HEK293 (cell line): Measurements from ENCODE around the gene TRAK1.

Experiments
- CTCF ChIA-PET: fragments of 350-600 bp; formaldehyde crosslinking; extraction: SDS; loops from one replicate; lab custom pipeline; 2021; ENCODE audit warnings: antibody characterized with exemption; lab: Yijun Ruan, JAX
- POLR2A ChIA-PET: fragments of 300-600 bp; formaldehyde crosslinking; extraction: SDS; loops from one replicate; lab custom pipeline; 2020; ENCODE audit warnings: antibody characterized with exemption, inconsistent platforms; lab: Yijun Ruan, JAX
- H3K27ac ChIP-seq: fragments of 200-500 bp; sonication (Bioruptor generic); 2 replicates; pipeline ENCODE4 v1.5.1; 2014; ENCODE audit warnings: low read depth, low read length, control low read depth, inconsistent platforms; ENCODE audit errors: extremely low read depth
- H3K36me3 ChIP-seq, 2 experiments: fragments of 200-500 bp in 1 of 2; sonication (Bioruptor generic) in 1 of 2; 1 replicate in 1 of 2; 2 replicates in 1 of 2; pipeline ENCODE4 v1.5.1; 2014 to 2017; ENCODE audit warnings: inconsistent platforms in 2 of 2, low read length in 2 of 2; ENCODE audit not compliant: control insufficient read depth in 2 of 2, insufficient read depth in 1 of 2
- H3K4me1 ChIP-seq: fragments of 200-500 bp; sonication (Bioruptor generic); 2 replicates; pipeline ENCODE4 v1.5.1; 2014; ENCODE audit warnings: mild to moderate bottlenecking, low read length, inconsistent platforms; ENCODE audit not compliant: control insufficient read depth, insufficient read depth
- H3K4me3 ChIP-seq: 2 replicates; pipeline ENCODE4 v1.5.1; 2011; ENCODE audit warnings: low read depth, mild to moderate bottlenecking, control low read depth, low read length, moderate library complexity
- H3K9me3 ChIP-seq: fragments of 200-500 bp; sonication (Bioruptor generic); 2 replicates; pipeline ENCODE4 v1.5.1; 2014; ENCODE audit warnings: low read depth, low read length, inconsistent platforms; ENCODE audit not compliant: control insufficient read depth, insufficient read depth
- KLF10 ChIP-seq: fragments of 450-650 bp; IDR thresholded peaks from 2 replicates; pipeline ENCODE4 v1.5.1; 2018; ENCODE audit warnings: missing biosample characterization, mild to moderate bottlenecking, missing genetic modification characterization
- KLF9 ChIP-seq: fragments of 450-650 bp; formaldehyde crosslinking; IDR thresholded peaks from 2 replicates; pipeline ENCODE4 v1.5.1; 2016; ENCODE audit warnings: missing biosample characterization, missing genetic modification characterization, low read depth
- OSR2 ChIP-seq: fragments of 450-650 bp; formaldehyde crosslinking; IDR thresholded peaks from 2 replicates; pipeline ENCODE4 v1.5.1; 2016; ENCODE audit warnings: missing biosample characterization, missing genetic modification characterization
- SALL2 ChIP-seq: fragments of 450-650 bp; formaldehyde crosslinking; IDR thresholded peaks from 2 replicates; pipeline ENCODE4 v1.5.0; 2017; ENCODE audit warnings: missing biosample characterization, mild to moderate bottlenecking, missing genetic modification characterization, borderline replicate concordance
- ZBTB20 ChIP-seq: fragments of 450-650 bp; formaldehyde crosslinking; IDR thresholded peaks from 2 replicates; pipeline ENCODE4 v1.5.1; 2016; ENCODE audit warnings: missing biosample characterization, missing genetic modification characterization
- ZFP69B ChIP-seq: fragments of 450-650 bp; formaldehyde crosslinking; IDR thresholded peaks from 2 replicates; pipeline ENCODE4 v1.5.1; 2016; ENCODE audit warnings: missing biosample characterization, missing genetic modification characterization
- ZNF10 ChIP-seq: fragments of 450-650 bp; formaldehyde crosslinking; IDR thresholded peaks from 2 replicates; pipeline ENCODE4 v1.5.1; 2017; ENCODE audit warnings: missing biosample characterization, missing genetic modification characterization
- ZNF350 ChIP-seq: fragments of 450-650 bp; formaldehyde crosslinking; IDR thresholded peaks from 2 replicates; pipeline ENCODE4 v1.5.0; 2017; ENCODE audit warnings: missing biosample characterization, mild to moderate bottlenecking, missing genetic modification characterization
- ZNF366 ChIP-seq: fragments of 450-650 bp; formaldehyde crosslinking; conservative IDR thresholded peaks from 2 replicates; pipeline ENCODE4 v1.5.1; 2016; ENCODE audit warnings: missing biosample characterization, missing genetic modification characterization
- ZNF513 ChIP-seq: fragments of 450-650 bp; IDR thresholded peaks from 2 replicates; pipeline ENCODE4 v1.5.1; 2018; ENCODE audit warnings: missing biosample characterization, missing genetic modification characterization
- ZNF670 ChIP-seq: fragments of 450-650 bp; formaldehyde crosslinking; IDR thresholded peaks from 2 replicates; pipeline ENCODE4 v1.5.1; 2016; ENCODE audit warnings: missing biosample characterization, missing genetic modification characterization, low read depth
- ZNF692 ChIP-seq: fragments of 450-650 bp; formaldehyde crosslinking; IDR thresholded peaks from 2 replicates; pipeline ENCODE4 v1.5.1; 2016; ENCODE audit warnings: missing biosample characterization, missing genetic modification characterization
- ZSCAN16 ChIP-seq: fragments of 450-650 bp; formaldehyde crosslinking; IDR thresholded peaks from 2 replicates; pipeline ENCODE4 v1.5.1; 2016; ENCODE audit warnings: missing biosample characterization, missing genetic modification characterization
- TF ChIP-seq, protein P1 (sequence below): fragments of 450-650 bp; formaldehyde crosslinking; IDR thresholded peaks from 2 replicates; pipeline ENCODE4 v1.5.1; 2016; ENCODE audit warnings: missing biosample characterization, missing genetic modification characterization

Gene TRAK1

DNA sequence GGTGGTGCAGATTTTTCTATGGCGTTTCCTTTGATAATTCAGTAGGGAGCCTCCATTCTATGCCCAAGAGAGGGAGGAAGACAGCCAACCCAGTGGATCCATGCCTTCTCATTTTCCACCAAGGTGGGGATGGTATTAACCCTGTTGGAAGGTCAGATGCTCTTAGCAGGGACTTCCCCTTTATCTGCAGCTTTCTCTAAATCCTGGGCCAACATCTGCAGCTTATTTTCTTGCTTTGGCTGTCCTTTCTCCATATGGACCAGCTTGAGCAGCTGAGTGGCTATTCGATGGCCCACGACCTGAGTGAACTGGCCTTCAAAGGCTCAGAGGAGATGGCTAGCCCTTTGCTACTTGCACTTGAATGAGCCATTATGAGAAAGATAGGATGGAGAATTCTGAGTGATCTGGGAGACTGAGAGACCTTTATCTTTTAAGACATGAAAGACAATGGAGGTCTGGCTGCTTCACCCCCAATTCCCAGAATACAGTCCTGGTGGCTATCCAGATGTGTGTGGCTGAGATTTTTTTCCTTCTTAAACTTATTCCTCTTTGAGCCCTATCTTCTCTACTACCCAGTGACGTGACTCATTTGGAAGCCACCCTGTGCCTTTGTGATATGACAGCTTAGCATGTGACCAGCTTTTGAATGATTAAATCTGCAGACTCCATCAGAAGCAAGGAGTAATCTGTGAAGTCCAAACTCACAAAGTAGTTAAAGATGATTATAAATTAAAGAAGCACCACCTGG, 39.6 kb upstream of the TRAK1 start:
- CTCF ChIA-PET: interaction anchor here (0.8 kb wide), 1 partner anchor 15 kb away, joined by 3 read pairs; no protein-coding TSS in a partner anchor
- Histone ChIP-seq H3K4me3 (no peak overlapping the region), H3K4me1 (no peaks in the 10 kb centered on the region)

GRCh38 chr3:42052132-42052483, 39.0 kb upstream of the TRAK1 start:
- no peaks in the 10 kb centered on the region for H3K9me3 ChIP-seq
- POLR2A ChIA-PET: interaction anchor here (0.6 kb wide), 1 partner anchor 21 kb away, joined by 5 read pairs; no protein-coding TSS in a partner anchor
- TF ChIP-seq ZFP69B (tag by site-specific recombination) (no peak), ZBTB20 (tag by site-specific recombination) (peak; percentile 76)
- TF ChIP-seq, all 188 proteins: peak for 1
- CTCF ChIA-PET: no interaction called here
- Histone ChIP-seq H3K27ac (no peak overlapping the region), H3K4me3 (no peak overlapping the region), H3K4me1 (no peaks in the 10 kb centered on the region), H3K36me3 (no peaks in the 10 kb centered on the region)

More for the DNA sequence above, 39.6 kb upstream of the TRAK1 start:
- H3K9me3 ChIP-seq: no peaks in the 10 kb centered on the region
- no peak overlapping the region for H3K27ac ChIP-seq
- TF ChIP-seq KLF9 (tag by site-specific recombination): no peak
- TF ChIP-seq ZNF670 (tag by site-specific recombination): no peak
- no peak for TF ChIP-seq ZSCAN16 (tag by site-specific recombination)
- TF ChIP-seq SALL2: no peak
- no peak for TF ChIP-seq ZBTB20 (tag by site-specific recombination)
- TF ChIP-seq, protein P1, sequence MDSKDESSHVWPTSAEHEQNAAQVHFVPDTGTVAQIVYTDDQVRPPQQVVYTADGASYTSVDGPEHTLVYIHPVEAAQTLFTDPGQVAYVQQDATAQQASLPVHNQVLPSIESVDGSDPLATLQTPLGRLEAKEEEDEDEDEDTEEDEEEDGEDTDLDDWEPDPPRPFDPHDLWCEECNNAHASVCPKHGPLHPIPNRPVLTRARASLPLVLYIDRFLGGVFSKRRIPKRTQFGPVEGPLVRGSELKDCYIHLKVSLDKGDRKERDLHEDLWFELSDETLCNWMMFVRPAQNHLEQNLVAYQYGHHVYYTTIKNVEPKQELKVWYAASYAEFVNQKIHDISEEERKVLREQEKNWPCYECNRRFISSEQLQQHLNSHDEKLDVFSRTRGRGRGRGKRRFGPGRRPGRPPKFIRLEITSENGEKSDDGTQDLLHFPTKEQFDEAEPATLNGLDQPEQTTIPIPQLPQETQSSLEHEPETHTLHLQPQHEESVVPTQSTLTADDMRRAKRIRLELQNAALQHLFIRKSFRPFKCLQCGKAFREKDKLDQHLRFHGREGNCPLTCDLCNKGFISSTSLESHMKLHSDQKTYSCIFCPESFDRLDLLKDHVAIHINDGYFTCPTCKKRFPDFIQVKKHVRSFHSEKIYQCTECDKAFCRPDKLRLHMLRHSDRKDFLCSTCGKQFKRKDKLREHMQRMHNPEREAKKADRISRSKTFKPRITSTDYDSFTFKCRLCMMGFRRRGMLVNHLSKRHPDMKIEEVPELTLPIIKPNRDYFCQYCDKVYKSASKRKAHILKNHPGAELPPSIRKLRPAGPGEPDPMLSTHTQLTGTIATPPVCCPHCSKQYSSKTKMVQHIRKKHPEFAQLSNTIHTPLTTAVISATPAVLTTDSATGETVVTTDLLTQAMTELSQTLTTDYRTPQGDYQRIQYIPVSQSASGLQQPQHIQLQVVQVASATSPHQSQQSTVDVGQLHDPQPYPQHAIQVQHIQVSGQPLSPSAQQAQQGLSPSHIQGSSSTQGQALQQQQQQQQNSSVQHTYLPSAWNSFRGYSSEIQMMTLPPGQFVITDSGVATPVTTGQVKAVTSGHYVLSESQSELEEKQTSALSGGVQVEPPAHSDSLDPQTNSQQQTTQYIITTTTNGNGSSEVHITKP: no peak
- TF ChIP-seq KLF10 (tag by site-specific recombination): no peak
- TF ChIP-seq ZNF692 (tag by site-specific recombination): no peak
- no peak for TF ChIP-seq ZNF513 (tag by site-specific recombination)
- no peak for TF ChIP-seq OSR2 (tag by site-specific recombination)
- no peak for TF ChIP-seq ZNF10 (tag by site-specific recombination)
- no peak for TF ChIP-seq ZNF350
- TF ChIP-seq ZNF366 (tag by site-specific recombination): no peak
- TF ChIP-seq, all 188 proteins: peak for 0
- POLR2A ChIA-PET: interaction anchor here (0.6 kb wide), 1 partner anchor 20 kb away, joined by 5 read pairs; no protein-coding TSS in a partner anchor
- H3K36me3 ChIP-seq: no peaks in the 10 kb centered on the region
